DND-41 (cell line): ENCODE measurements around the gene SCNN1A.

Source experiments
- CTCF ChIP-seq: IDR thresholded peaks from 2 replicates; pipeline ENCODE4 v1.5.1; 2012; ENCODE audit warnings: borderline replicate concordance, low read length, moderate library complexity, mild to moderate bottlenecking; ENCODE audit not compliant: poor library complexity, severe bottlenecking; ENCODE audit errors: extremely low read depth
- EZH2 ChIP-seq: IDR thresholded peaks from 3 replicates; pipeline ENCODE4 v1.6.1; 2012; ENCODE audit warnings: borderline replicate concordance, low read depth, mild to moderate bottlenecking, moderate library complexity, low read length, inconsistent platforms; ENCODE audit not compliant: severe bottlenecking

GRCh38 chr12:6374786-6375160, 590 bp downstream of the SCNN1A start:
- no peak for TF ChIP-seq CTCF
- TF ChIP-seq EZH2 = no peak
